DND-41 (cell line): ENCODE results near the gene SYNM.

Experiments
- EZH2 ChIP-seq: IDR thresholded peaks from 3 replicates; pipeline ENCODE4 v1.6.1; 2012; ENCODE audit warnings: borderline replicate concordance, low read depth, mild to moderate bottlenecking, moderate library complexity, low read length, inconsistent platforms; ENCODE audit not compliant: severe bottlenecking
- TF ChIP-seq, protein P1 (sequence below): IDR thresholded peaks from 2 replicates; pipeline ENCODE4 v1.5.1; 2012; ENCODE audit warnings: borderline replicate concordance, low read length, moderate library complexity, mild to moderate bottlenecking; ENCODE audit not compliant: poor library complexity, severe bottlenecking; ENCODE audit errors: extremely low read depth

DNA sequence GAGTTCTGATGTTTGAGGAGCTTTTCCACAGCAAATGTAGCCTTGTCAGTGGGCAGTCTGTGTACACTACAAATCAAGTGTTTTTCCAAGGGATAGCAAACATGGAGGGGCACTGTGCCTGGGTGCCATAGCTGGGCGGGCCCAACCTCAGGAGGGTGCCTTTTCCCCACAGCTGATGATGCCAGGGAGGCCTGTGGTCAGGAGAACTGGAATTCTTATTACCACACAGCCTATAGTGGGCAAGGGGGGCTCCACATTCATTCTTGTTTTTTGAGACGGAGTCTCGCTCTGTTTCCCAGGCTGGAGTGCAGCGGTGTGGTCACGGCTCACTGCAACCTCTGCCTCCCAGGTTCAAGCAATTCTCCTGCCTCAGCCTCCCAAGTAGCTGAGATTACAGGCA is 41.8 kb downstream of the SYNM start:
- TF ChIP-seq, protein P1, sequence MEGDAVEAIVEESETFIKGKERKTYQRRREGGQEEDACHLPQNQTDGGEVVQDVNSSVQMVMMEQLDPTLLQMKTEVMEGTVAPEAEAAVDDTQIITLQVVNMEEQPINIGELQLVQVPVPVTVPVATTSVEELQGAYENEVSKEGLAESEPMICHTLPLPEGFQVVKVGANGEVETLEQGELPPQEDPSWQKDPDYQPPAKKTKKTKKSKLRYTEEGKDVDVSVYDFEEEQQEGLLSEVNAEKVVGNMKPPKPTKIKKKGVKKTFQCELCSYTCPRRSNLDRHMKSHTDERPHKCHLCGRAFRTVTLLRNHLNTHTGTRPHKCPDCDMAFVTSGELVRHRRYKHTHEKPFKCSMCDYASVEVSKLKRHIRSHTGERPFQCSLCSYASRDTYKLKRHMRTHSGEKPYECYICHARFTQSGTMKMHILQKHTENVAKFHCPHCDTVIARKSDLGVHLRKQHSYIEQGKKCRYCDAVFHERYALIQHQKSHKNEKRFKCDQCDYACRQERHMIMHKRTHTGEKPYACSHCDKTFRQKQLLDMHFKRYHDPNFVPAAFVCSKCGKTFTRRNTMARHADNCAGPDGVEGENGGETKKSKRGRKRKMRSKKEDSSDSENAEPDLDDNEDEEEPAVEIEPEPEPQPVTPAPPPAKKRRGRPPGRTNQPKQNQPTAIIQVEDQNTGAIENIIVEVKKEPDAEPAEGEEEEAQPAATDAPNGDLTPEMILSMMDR = no peak
- no peak for TF ChIP-seq EZH2
